Muscle layer of duodenum (tissue), 2 donors: ENCODE results near the gene RSPH10B2.
A peak's percentile ranks its signal among the peaks of the same experiment; 100 is the strongest.
"Not testable (repeated sequence)": the region's sequence is repeated elsewhere in the genome, so short reads cannot be mapped to it uniquely, and the experiment has no call there.

Source experiments
- H3K27ac ChIP-seq: one replicate; pipeline ENCODE4 v1.7.0; 2013; ENCODE audit warnings: mild to moderate bottlenecking, low read length
- H3K27me3 ChIP-seq: one replicate; pipeline ENCODE4 v1.7.0; 2013; ENCODE audit warnings: low read depth, mild to moderate bottlenecking, control low read depth, low read length
- H3K36me3 ChIP-seq, 2 donors: one replicate each; pipeline ENCODE4 v1.7.0; 2013; ENCODE audit warnings: low read length in 2 of 2, control low read depth in 1 of 2, mild to moderate bottlenecking in 1 of 2; ENCODE audit not compliant: insufficient read depth in 2 of 2, control insufficient read depth in 1 of 2
- H3K4me1 ChIP-seq, 2 donors: one replicate each; pipeline ENCODE4 v1.7.0; 2013; ENCODE audit warnings: low read length in 2 of 2, mild to moderate bottlenecking in 2 of 2, control low read depth in 1 of 2, moderate library complexity in 1 of 2; ENCODE audit not compliant: insufficient read depth in 2 of 2, control insufficient read depth in 1 of 2
- H3K4me3 ChIP-seq, 2 donors: one replicate each; pipeline ENCODE4 v1.7.0; 2013; ENCODE audit warnings: low read length in 2 of 2, low read depth in 1 of 2, mild to moderate bottlenecking in 1 of 2
- H3K9me3 ChIP-seq, 2 donors: one replicate each; pipeline ENCODE4 v1.7.0; 2013; ENCODE audit warnings: low read length in 2 of 2, control low read depth in 1 of 2, mild to moderate bottlenecking in 1 of 2; ENCODE audit not compliant: control insufficient read depth in 1 of 2
- donor health status: healthy.

Gene RSPH10B2

GRCh38 chr7:6727663-6728062, 26.2 kb upstream of the RSPH10B2 start:
- Histone ChIP-seq H3K27me3 (no peaks in the 10 kb centered on the region), H3K4me3 (no peak overlapping the region), H3K9me3 (no peaks in the 10 kb centered on the region), H3K36me3 (peaks cover under 1 to 5% of the 10 kb centered on the region in 2 donors), H3K27ac (no peak overlapping the region), H3K4me1 (peaks cover 0 to 5% of the 10 kb centered on the region in 2 donors)

GRCh38 chr7:6728893-6729491, 24.9 kb upstream of the RSPH10B2 start:
- not testable (repeated sequence) for H3K4me1 ChIP-seq, H3K9me3 ChIP-seq, H3K27me3 ChIP-seq
- peak overlapping the region; percentile 23 for H3K27ac ChIP-seq
- peak overlapping the region; percentile 69 to 96 for H3K4me3 ChIP-seq
- H3K36me3 ChIP-seq = peaks cover 8 to 16% of the 10 kb centered on the region in 2 donors

GRCh38 chr7:6729492-6730342, 24.2 kb upstream of the RSPH10B2 start:
- peak overlapping the region; percentile 23 for H3K27ac ChIP-seq
- peak overlapping the region; percentile 69 to 96 for H3K4me3 ChIP-seq
- H3K4me1 ChIP-seq = peaks cover 0 to 5% of the 10 kb centered on the region in 2 donors
- peaks cover 8 to 17% of the 10 kb centered on the region in 2 donors for H3K36me3 ChIP-seq
- H3K27me3 ChIP-seq = no peaks in the 10 kb centered on the region
- H3K9me3 ChIP-seq = no peaks in the 10 kb centered on the region

GRCh38 chr7:6730343-6730633, 23.6 kb upstream of the RSPH10B2 start:
- Histone ChIP-seq H3K4me3 (peak overlapping the region; percentile 69 to 96), H3K4me1 (peaks cover 0 to 5% of the 10 kb centered on the region in 2 donors), H3K36me3 (peaks cover 8 to 23% of the 10 kb centered on the region in 2 donors), H3K9me3 (no peaks in the 10 kb centered on the region), H3K27me3 (no peaks in the 10 kb centered on the region), H3K27ac (no peak overlapping the region)

GRCh38 chr7:6738415-6738814, 15.5 kb upstream of the RSPH10B2 start:
- H3K27ac ChIP-seq, H3K9me3 ChIP-seq, H3K4me3 ChIP-seq, H3K4me1 ChIP-seq, H3K27me3 ChIP-seq: not testable (repeated sequence)
- peaks cover 5 to 39% of the 10 kb centered on the region in 2 donors for H3K36me3 ChIP-seq

GRCh38 chr7:6744410-6745100, 9.3 kb upstream of the RSPH10B2 start:
- H3K4me1 ChIP-seq, H3K27me3 ChIP-seq, H3K4me3 ChIP-seq, H3K36me3 ChIP-seq, H3K9me3 ChIP-seq, H3K27ac ChIP-seq: not testable (repeated sequence)

- H3K4me3 ChIP-seq, H3K27me3 ChIP-seq, H3K36me3 ChIP-seq, H3K27ac ChIP-seq, H3K4me1 ChIP-seq, H3K9me3 ChIP-seq: not testable (repeated sequence)
Observed at GRCh38 chr7:6749335-6749734, 4.6 kb upstream of the RSPH10B2 start.

GRCh38 chr7:6750173-6750572, 3.7 kb upstream of the RSPH10B2 start:
- not testable (repeated sequence) for H3K27me3 ChIP-seq, H3K4me1 ChIP-seq, H3K36me3 ChIP-seq, H3K27ac ChIP-seq, H3K9me3 ChIP-seq, H3K4me3 ChIP-seq

- H3K27ac ChIP-seq, H3K9me3 ChIP-seq, H3K27me3 ChIP-seq, H3K4me1 ChIP-seq, H3K36me3 ChIP-seq, H3K4me3 ChIP-seq: not testable (repeated sequence)
Observed at GRCh38 chr7:6761186-6761585, 7.3 kb downstream of the RSPH10B2 start.

GRCh38 chr7:6781581-6781980, 27.7 kb downstream of the RSPH10B2 start:
- H3K36me3 ChIP-seq, H3K9me3 ChIP-seq, H3K27me3 ChIP-seq, H3K4me3 ChIP-seq, H3K27ac ChIP-seq, H3K4me1 ChIP-seq: not testable (repeated sequence)

GRCh38 chr7:6789353-6789752, 35.5 kb downstream of the RSPH10B2 start:
- H3K27me3 ChIP-seq, H3K4me3 ChIP-seq, H3K4me1 ChIP-seq, H3K9me3 ChIP-seq, H3K27ac ChIP-seq, H3K36me3 ChIP-seq: not testable (repeated sequence)
